Naive thymus-derived CD8-positive, alpha-beta T cell (primary cell): Measurements from ENCODE around the gene SLC25A30. TPM values are rescaled to one million over a fixed set of nuclear protein-coding genes. Genes with fewer than 3 reads are reported as not detected.
"Not testable (repeated sequence)": the region's sequence is repeated elsewhere in the genome, so short reads cannot be mapped to it uniquely, and the experiment has no call there.

Source experiments
- ATAC-seq, 2 donors: fragments of 150-1000 bp; cut with Tn5 transposase in 1 of 2; sonication (Bioruptor Pico), chemical (Tn5 transposase) in 1 of 2; 1 replicate in 1 of 2; 2 replicates in 1 of 2; pipeline ENCODE4 v1.10.0; 2021; ENCODE audit warnings: mild to moderate bottlenecking in 2 of 2, moderate library complexity in 2 of 2
- POLR2A ChIA-PET: fragments of 350-600 bp; sonication (Branson Sonifier 250); formaldehyde crosslinking; loops from one replicate; lab custom pipeline; 2021; ENCODE audit warnings: antibody characterized with exemption; lab: Charles Lee
- DNase-seq, 10 donors: peaks; one replicate each; pipeline versions ENCODE4 v3.0.0 to v3.0.0-alpha.2; 2020 to 2022
- H3K27ac Mint-ChIP-seq, 10 donors: one replicate each; pipeline ENCODE4 v1.8.0; 2020 to 2022; ENCODE audit warnings: mild to moderate bottlenecking in 10 of 10, mixed read lengths in 10 of 10, moderate library complexity in 4 of 10, inconsistent platforms in 1 of 10
- H3K27me3 Mint-ChIP-seq, 5 donors: one replicate each; pipeline ENCODE4 v1.8.0; 2021 to 2022; ENCODE audit warnings: mixed read lengths in 5 of 5
- H3K36me3 Mint-ChIP-seq, 3 donors: one replicate each; pipeline ENCODE4 v1.8.0; 2020 to 2022; ENCODE audit warnings: mixed read lengths in 3 of 3, mild to moderate bottlenecking in 2 of 3, inconsistent platforms in 1 of 3
- H3K4me1 Mint-ChIP-seq, 4 donors: one replicate each; pipeline ENCODE4 v1.8.0; 2021 to 2022; ENCODE audit warnings: mixed read lengths in 4 of 4
- H3K4me3 Mint-ChIP-seq, 10 donors: one replicate each; pipeline ENCODE4 v1.8.0; 2020 to 2022; ENCODE audit warnings: mild to moderate bottlenecking in 10 of 10, mixed read lengths in 10 of 10, moderate library complexity in 6 of 10, inconsistent platforms in 1 of 10
- H3K9me3 Mint-ChIP-seq, 9 donors: one replicate each; pipeline ENCODE4 v1.8.0; 2020 to 2022; ENCODE audit warnings: mixed read lengths in 9 of 9, mild to moderate bottlenecking in 3 of 9, inconsistent platforms in 1 of 9, moderate library complexity in 1 of 9
- polyA plus RNA-seq, 3 donors: library from polyadenylated mRNA; unstranded; fragments of 300-500 nt; fragmentation: Illumina TruSeq; gene quantifications; one replicate each; pipeline ENCODE4 v1.2.3, GENCODE V29; 2021
- total RNA-seq, 8 experiments: library from RNA in 2 of 8; stranded (reverse) in 2 of 8; gene quantifications; one replicate each; pipeline ENCODE4 v1.2.3 and lab custom pipeline; 2021 to 2026

Gene SLC25A30
- total and polyA plus RNA-seq, 5 experiments from 2014 or later: 1.2 to 25.8 (median 1.9) TPM

GRCh38 chr13:45385907-45386553 lies 32.1 kb downstream of the SLC25A30 start:
- Mint-ChIP-seq H3K4me3 (no peak overlapping the region), H3K36me3 (peaks cover 13 to 27% (median 25%) of the 10 kb centered on the region in 3 donors), H3K4me1 (peaks cover 5 to 12% (median 8%) of the 10 kb centered on the region in 4 donors), H3K27me3 (no peaks in the 10 kb centered on the region), H3K27ac (peak overlapping the region in 3 of 10 donors; percentile 19 to 27 (median 22)), H3K9me3 (no peaks in the 10 kb centered on the region)
- DNase-seq (no peak), ATAC-seq (no peak)
- POLR2A ChIA-PET: interaction anchor here (0.6 kb wide), 1 partner anchor 72 kb away, joined by 3 read pairs; no protein-coding TSS in a partner anchor

DNA sequence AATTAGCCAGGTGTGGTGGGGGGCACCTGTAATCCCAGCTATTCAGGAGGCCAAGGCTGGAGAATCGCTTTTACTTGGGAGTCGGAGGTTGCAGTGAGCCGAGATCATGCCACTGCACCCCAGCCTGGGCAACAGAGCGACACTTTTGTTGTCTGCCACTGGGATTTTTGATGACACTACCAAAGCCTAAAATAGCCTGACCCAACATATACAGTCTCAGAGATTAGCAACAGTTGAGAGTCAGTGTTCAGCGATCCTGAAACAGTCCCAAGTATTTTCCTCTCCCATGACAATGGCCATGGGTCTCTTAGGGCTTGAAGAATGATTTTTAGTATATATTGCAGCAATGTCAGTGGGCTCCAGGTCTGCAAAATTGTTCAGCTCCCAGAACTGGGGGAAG lies 32.9 kb downstream of the SLC25A30 start:
- DNase-seq (no peak), ATAC-seq (no peak)
- Mint-ChIP-seq H3K4me3 (no peak overlapping the region), H3K27me3 (no peaks in the 10 kb centered on the region), H3K36me3 (peaks cover 13 to 22% (median 18%) of the 10 kb centered on the region in 3 donors), H3K27ac (no peak overlapping the region), H3K4me1 (peaks cover 5 to 12% (median 8%) of the 10 kb centered on the region in 4 donors), H3K9me3 (no peaks in the 10 kb centered on the region)
- POLR2A ChIA-PET: no interaction called here

- POLR2A ChIA-PET: no interaction called here
- DNase-seq (no peak), ATAC-seq (no peak)
- no peaks in the 10 kb centered on the region for H3K27me3 Mint-ChIP-seq
- no peak overlapping the region for H3K27ac Mint-ChIP-seq
- H3K4me1 Mint-ChIP-seq: peaks cover 5 to 12% (median 8%) of the 10 kb centered on the region in 4 donors
- no peaks in the 10 kb centered on the region for H3K9me3 Mint-ChIP-seq
- H3K4me3 Mint-ChIP-seq: no peak overlapping the region
- H3K36me3 Mint-ChIP-seq: peaks cover 13 to 20% (median 17%) of the 10 kb centered on the region in 3 donors
These were observed 33.5 kb downstream of the SLC25A30 start for GRCh38 chr13:45384474-45385174.

GRCh38 chr13:45382739-45383138 lies 35.4 kb downstream of the SLC25A30 start:
- H3K4me3 Mint-ChIP-seq, H3K27me3 Mint-ChIP-seq, DNase-seq, POLR2A ChIA-PET, ATAC-seq, H3K27ac Mint-ChIP-seq, H3K9me3 Mint-ChIP-seq: not testable (repeated sequence)
- H3K36me3 Mint-ChIP-seq: peaks cover 13 to 20% (median 17%) of the 10 kb centered on the region in 3 donors
- peaks cover 5 to 12% (median 8%) of the 10 kb centered on the region in 4 donors for H3K4me1 Mint-ChIP-seq

DNA sequence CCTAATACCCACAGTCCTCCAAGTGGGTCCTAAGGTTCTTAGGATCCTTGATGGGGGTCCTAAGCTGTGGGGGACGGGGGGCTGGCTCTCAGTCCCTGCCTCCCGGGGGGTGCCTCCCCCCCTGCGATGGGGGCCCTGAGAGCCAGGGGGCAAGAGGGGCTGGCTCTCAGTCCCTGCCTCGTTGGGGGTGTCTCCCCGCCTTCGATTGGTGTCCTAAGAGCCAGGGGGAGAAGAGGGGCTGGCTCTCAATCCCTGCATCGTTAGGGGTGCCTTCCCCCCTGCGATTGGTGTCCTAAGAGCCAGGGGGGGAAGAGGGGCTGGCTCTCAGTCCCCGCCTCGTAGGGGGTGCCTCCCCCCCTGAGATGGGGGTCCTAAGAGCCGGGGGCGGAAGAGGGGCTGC lies 37.0 kb downstream of the SLC25A30 start:
- H3K27me3 Mint-ChIP-seq: no peaks in the 10 kb centered on the region
- no peak overlapping the region for H3K27ac Mint-ChIP-seq
- H3K4me1 Mint-ChIP-seq: peaks cover 0 to 3% (median 0%) of the 10 kb centered on the region in 4 donors
- no peak for ATAC-seq
- no peak for DNase-seq
- POLR2A ChIA-PET: no interaction called here
- H3K4me3 Mint-ChIP-seq: no peak overlapping the region
- no peaks in the 10 kb centered on the region for H3K9me3 Mint-ChIP-seq
- H3K36me3 Mint-ChIP-seq: peaks cover 13 to 17% (median 15%) of the 10 kb centered on the region in 3 donors

DNA sequence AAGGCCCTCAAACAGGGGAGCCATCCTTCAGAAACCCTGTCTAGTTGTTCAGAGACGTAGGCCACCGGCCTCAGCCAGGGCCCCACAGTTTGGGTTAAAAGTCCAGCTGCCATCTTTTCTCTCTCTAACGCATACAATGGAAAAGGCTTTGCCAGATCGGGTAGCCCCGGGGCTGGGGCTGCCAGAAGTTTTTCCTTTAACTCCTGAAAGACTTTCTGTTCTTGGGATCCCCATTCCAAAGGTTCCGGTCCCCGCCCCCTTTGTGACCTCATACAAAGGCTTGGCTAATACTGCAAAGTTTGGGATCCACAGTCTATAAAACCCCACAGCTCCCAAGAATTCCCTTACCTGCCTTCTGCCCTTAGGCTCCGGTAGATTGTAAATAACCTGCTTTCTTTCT lies 37.5 kb downstream of the SLC25A30 start:
- H3K4me3 Mint-ChIP-seq, DNase-seq, H3K4me1 Mint-ChIP-seq, H3K27me3 Mint-ChIP-seq, POLR2A ChIA-PET, H3K27ac Mint-ChIP-seq, ATAC-seq, H3K9me3 Mint-ChIP-seq: not testable (repeated sequence)
- H3K36me3 Mint-ChIP-seq: peaks cover 13 to 17% (median 15%) of the 10 kb centered on the region in 3 donors

DNA sequence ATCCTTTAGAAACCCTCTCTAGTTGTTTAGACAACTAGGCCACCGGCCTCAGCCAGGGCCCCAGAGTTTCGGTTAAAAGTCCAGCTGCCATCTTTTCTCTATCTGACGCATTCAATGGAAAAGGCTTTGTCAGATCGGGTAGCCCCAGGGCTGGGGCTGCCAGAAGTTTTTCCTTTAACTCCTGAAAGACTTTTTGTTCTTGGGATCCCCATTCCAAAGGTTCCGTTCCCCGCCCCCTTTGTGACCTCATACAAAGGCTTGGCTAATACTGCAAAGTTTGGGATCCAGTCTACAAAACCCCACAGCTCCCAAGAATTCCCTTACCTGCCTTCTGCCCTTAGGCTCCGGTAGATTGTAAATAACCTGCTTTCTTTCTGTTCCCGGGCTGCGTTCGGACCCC lies 38.7 kb downstream of the SLC25A30 start:
- not testable (repeated sequence) for H3K4me1 Mint-ChIP-seq, H3K4me3 Mint-ChIP-seq, H3K27ac Mint-ChIP-seq, H3K36me3 Mint-ChIP-seq, DNase-seq, H3K27me3 Mint-ChIP-seq, ATAC-seq, H3K9me3 Mint-ChIP-seq
- POLR2A ChIA-PET: interaction anchor here (0.7 kb wide), 1 partner anchor 10 kb away, joined by 4 read pairs; no protein-coding TSS in a partner anchor

GRCh38 chr13:45378786-45379185 lies 39.4 kb downstream of the SLC25A30 start:
- H3K27ac Mint-ChIP-seq, H3K4me1 Mint-ChIP-seq, H3K9me3 Mint-ChIP-seq, DNase-seq, H3K27me3 Mint-ChIP-seq, H3K36me3 Mint-ChIP-seq, H3K4me3 Mint-ChIP-seq, POLR2A ChIA-PET, ATAC-seq: not testable (repeated sequence)

GRCh38 chr13:45377314-45377713 lies 40.9 kb downstream of the SLC25A30 start:
- DNase-seq, H3K4me3 Mint-ChIP-seq, H3K9me3 Mint-ChIP-seq, H3K27ac Mint-ChIP-seq, H3K27me3 Mint-ChIP-seq, H3K36me3 Mint-ChIP-seq, H3K4me1 Mint-ChIP-seq, POLR2A ChIA-PET, ATAC-seq: not testable (repeated sequence)

DNA sequence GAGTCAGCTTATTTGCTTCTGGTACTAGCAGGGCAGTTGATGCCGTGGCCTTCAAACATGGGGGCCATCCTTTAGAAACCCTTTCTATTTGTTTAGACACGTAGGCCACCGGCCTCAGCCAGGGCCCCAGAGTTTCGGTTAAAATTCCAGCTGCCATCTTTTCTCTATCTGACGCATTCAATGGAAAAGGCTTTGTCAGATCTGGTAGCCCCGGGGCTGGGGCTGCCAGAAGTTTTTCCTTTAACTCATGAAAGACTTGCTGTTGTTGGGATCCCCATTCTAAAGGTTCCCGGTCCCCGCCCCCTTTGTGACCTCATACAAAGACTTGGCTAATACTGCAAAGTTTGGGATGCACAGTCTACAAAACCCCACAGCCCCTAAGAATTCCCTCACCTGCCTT lies 41.5 kb downstream of the SLC25A30 start:
- peak overlapping the region in 1 of 10 donors; percentile 67 for H3K27ac Mint-ChIP-seq
- H3K9me3 Mint-ChIP-seq, H3K27me3 Mint-ChIP-seq, DNase-seq, H3K4me3 Mint-ChIP-seq, H3K4me1 Mint-ChIP-seq, H3K36me3 Mint-ChIP-seq, ATAC-seq: not testable (repeated sequence)
- POLR2A ChIA-PET: interaction anchor here (0.6 kb wide), 1 partner anchor 118 kb away, joined by 5 read pairs; no protein-coding TSS in a partner anchor

DNA sequence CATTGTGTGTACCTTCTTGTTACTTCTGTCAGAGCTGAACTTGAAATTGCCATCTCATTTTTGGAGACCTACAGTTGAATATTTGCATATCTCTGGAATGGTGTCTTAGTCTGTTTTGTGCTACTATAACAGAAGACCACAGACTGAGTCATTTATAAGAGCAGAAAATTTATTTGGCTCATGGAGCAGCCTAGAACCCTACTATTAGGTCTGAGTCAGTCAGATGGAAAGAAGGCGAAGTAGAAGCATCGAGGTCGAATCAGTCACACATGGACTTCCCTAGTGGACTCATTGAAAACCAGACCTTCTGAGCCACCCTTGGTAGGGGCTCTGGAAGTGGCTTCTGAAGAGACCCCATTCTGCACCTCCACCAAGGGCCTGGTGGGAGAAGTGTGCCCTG lies 43.3 kb downstream of the SLC25A30 start:
- DNase-seq (no peak), ATAC-seq (no peak)
- Mint-ChIP-seq H3K4me1 (peaks cover 6 to 17% (median 11%) of the 10 kb centered on the region in 4 donors), H3K9me3 (no peaks in the 10 kb centered on the region), H3K27ac (no peak overlapping the region), H3K4me3 (no peak overlapping the region), H3K36me3 (peaks cover 0 to 1% (median 0%) of the 10 kb centered on the region in 3 donors), H3K27me3 (no peaks in the 10 kb centered on the region)
- POLR2A ChIA-PET: no interaction called here

GRCh38 chr13:45373162-45373547 lies 45.0 kb downstream of the SLC25A30 start:
- peak overlapping the region in 5 of 10 donors; percentile 29 to 65 (median 64) for H3K27ac Mint-ChIP-seq
- POLR2A ChIA-PET: interaction anchor here (3.0 kb wide), 1 partner anchor 44 kb away, joined by 10 read pairs; the partner anchor contains the start of gene SLC25A30

More at GRCh38 chr13:45373162-45373547, 45.0 kb downstream of the SLC25A30 start:
- H3K27me3 Mint-ChIP-seq: no peaks in the 10 kb centered on the region
- H3K4me3 Mint-ChIP-seq: no peak overlapping the region
- DNase-seq (no peak), ATAC-seq (no peak)
- H3K9me3 Mint-ChIP-seq: no peaks in the 10 kb centered on the region
- H3K4me1 Mint-ChIP-seq: peaks cover 15 to 35% (median 26%) of the 10 kb centered on the region in 4 donors
- peaks cover 0 to 3% (median 0%) of the 10 kb centered on the region in 3 donors for H3K36me3 Mint-ChIP-seq
